HFFc6 (cell line): ENCODE measurements around the gene ZNF341. TPM values are rescaled to one million over a fixed set of nuclear protein-coding genes. Genes with fewer than 3 reads are reported as not detected.

Experiments used
- DNase-seq: peaks from one replicate; pipeline ENCODE4 v3.0.0-alpha.2; 2018
- H3K27ac Mint-ChIP-seq: 2 replicates; pipeline ENCODE4 v1.8.0; 2020; ENCODE audit warnings: mild to moderate bottlenecking, mixed read lengths
- H3K27me3 Mint-ChIP-seq: 2 replicates; pipeline ENCODE4 v1.8.0; 2021; ENCODE audit warnings: mild to moderate bottlenecking, moderate library complexity, mixed read lengths; ENCODE audit not compliant: insufficient read depth
- H3K36me3 Mint-ChIP-seq: 2 replicates; pipeline ENCODE4 v1.8.0; 2021; ENCODE audit warnings: low read depth, mixed read lengths
- H3K4me1 Mint-ChIP-seq: 2 replicates; pipeline ENCODE4 v1.8.0; 2020; ENCODE audit warnings: low read depth, mixed read lengths
- H3K4me3 Mint-ChIP-seq: 2 replicates; pipeline ENCODE4 v1.8.0; 2020; ENCODE audit warnings: mild to moderate bottlenecking, moderate library complexity, mixed read lengths
- H3K9me3 Mint-ChIP-seq: 2 replicates; pipeline ENCODE4 v1.8.0; 2020; ENCODE audit warnings: mild to moderate bottlenecking, mixed read lengths
- total RNA-seq, 6 experiments: library from RNA; stranded (reverse); fragmentation: NEBNext Ultra II Directional; extraction: Animal tissue kit (Norgen Biotek cat#: 25700); gene quantifications; 2 replicates in 1 of 6; 3 replicates in 5 of 6; pipeline ENCODE4 v1.2.3, GENCODE V29; 2021
- TF ChIP-seq, protein P1 (sequence below): fragments of 200-600 bp; sonication (generic); IDR thresholded peaks from 2 replicates; pipeline ENCODE4 v1.5.0; 2021; ENCODE audit warnings: antibody characterized with exemption, mild to moderate bottlenecking

The ZNF341 gene
- total RNA-seq, 6 experiments from 2014 or later = 3.2 to 4.1 (median 3.6) TPM

DNA sequence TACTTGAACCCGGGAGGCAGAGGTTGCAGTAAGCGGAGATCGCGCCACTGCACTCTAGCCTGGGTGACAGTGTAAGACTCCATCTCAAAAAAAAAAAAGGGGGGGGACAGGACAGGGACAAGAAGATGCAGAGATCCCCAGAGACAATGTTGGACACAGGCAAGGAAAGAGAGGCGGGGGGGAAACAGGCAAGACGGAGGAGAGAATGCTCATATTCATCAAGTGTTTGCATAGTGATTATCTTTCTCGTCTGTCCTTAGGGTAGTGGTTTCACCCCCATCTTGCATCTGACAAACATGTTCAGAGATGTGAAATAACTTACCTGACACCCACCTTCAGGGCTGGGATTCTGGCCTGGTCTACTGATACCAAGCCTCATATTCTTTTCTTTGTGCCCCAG is 108.4 kb downstream of the ZNF341 start:
- no peak for DNase-seq
- TF ChIP-seq, protein P1, sequence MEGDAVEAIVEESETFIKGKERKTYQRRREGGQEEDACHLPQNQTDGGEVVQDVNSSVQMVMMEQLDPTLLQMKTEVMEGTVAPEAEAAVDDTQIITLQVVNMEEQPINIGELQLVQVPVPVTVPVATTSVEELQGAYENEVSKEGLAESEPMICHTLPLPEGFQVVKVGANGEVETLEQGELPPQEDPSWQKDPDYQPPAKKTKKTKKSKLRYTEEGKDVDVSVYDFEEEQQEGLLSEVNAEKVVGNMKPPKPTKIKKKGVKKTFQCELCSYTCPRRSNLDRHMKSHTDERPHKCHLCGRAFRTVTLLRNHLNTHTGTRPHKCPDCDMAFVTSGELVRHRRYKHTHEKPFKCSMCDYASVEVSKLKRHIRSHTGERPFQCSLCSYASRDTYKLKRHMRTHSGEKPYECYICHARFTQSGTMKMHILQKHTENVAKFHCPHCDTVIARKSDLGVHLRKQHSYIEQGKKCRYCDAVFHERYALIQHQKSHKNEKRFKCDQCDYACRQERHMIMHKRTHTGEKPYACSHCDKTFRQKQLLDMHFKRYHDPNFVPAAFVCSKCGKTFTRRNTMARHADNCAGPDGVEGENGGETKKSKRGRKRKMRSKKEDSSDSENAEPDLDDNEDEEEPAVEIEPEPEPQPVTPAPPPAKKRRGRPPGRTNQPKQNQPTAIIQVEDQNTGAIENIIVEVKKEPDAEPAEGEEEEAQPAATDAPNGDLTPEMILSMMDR = no peak
- Mint-ChIP-seq H3K27ac (no peak overlapping the region), H3K4me1 (peaks cover 60% of the 10 kb centered on the region), H3K36me3 (peaks cover 6% of the 10 kb centered on the region; the same call in 1 of the 2 replicates), H3K4me3 (no peak overlapping the region), H3K27me3 (no peaks in the 10 kb centered on the region; the same call in 1 of the 2 replicates), H3K9me3 (no peaks in the 10 kb centered on the region)

DNA sequence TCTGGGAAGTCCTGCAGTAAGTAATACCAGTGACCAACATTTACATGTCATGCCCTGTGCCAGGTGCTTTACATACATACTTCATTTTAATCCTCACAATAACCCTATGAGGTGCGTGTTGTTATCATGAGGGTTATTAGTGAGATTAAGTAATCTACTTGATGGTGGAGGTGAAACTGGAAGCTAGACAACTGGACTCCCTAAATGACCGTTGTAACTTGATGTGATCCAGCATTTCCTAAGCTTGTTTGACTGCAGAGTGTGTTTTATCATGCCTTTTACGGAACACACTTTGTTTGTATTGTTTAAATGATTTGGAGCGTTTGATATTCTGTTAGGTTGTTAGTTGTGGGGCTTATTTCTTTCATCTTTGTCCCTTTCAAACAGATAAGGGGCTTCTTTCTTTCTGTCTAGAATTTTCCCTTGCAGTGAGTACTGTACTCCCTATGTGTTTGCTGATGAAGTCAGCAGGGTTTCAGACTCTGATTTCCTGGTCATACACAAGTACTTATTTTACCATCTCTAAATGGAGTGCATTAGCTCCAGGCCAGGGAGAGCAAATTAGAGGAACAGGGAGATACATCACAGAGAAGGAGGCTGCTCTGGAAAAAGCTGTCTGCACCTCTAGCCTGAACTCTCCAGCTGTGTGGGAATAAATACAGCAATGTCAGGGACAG is 109.1 kb downstream of the ZNF341 start:
- TF ChIP-seq, protein P1 = no peak
- no peaks in the 10 kb centered on the region; the same call in 1 of the 2 replicates for H3K27me3 Mint-ChIP-seq
- DNase-seq = no peak
- H3K9me3 Mint-ChIP-seq = no peaks in the 10 kb centered on the region
- no peaks in the 10 kb centered on the region for H3K36me3 Mint-ChIP-seq
- no peak overlapping the region for H3K4me3 Mint-ChIP-seq
- H3K4me1 Mint-ChIP-seq = peaks cover 59% of the 10 kb centered on the region
- H3K27ac Mint-ChIP-seq = no peak overlapping the region

DNA sequence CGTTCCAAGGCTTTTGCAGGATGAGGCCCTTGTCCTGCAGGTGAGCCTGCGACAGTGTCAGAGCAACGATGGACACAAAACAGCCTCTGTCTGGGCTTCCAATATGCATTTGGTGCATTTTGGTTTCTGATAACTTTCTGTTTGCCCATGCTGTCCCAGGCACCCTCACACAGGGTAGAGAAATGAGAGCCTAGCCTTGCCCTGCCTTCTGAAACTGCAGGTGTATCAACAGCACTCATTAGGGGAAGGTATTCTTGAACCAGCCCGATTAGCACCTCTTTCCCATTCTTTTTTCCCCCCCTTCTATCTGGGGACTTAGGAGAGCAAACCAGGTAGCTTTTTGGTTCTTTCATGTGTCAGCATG is 109.6 kb downstream of the ZNF341 start:
- TF ChIP-seq, protein P1 = no peak
- Mint-ChIP-seq H3K4me3 (no peak overlapping the region), H3K4me1 (peaks cover 61% of the 10 kb centered on the region), H3K36me3 (no peaks in the 10 kb centered on the region), H3K27me3 (no peaks in the 10 kb centered on the region; the same call in 1 of the 2 replicates), H3K9me3 (no peaks in the 10 kb centered on the region), H3K27ac (no peak overlapping the region)
- no peak for DNase-seq

Other genes with a start within 250 kb of the ZNF341 start
- 1 to 10 TPM; 7.0 to 9.1 (median 8.0) TPM for gene CBFA2T2, start 241.9 kb upstream of the ZNF341 start, total RNA-seq
- under 1 TPM in 5 of 6 experiments, not detected in 1; 0.10 to 0.31 (median 0.23) TPM for gene C20orf144, start 69.7 kb upstream of the ZNF341 start, total RNA-seq
- gene ACTL10, start 65.1 kb upstream of the ZNF341 start, total RNA-seq = 1 to 10 TPM; 1.6 to 2.3 (median 1.8) TPM
- 10 to 100 TPM; 24.9 to 30.0 (median 27.0) TPM for gene NECAB3, start 57.6 kb upstream of the ZNF341 start, total RNA-seq
- gene E2F1, start 45.6 kb upstream of the ZNF341 start, total RNA-seq = 10 to 100 TPM; 11.3 to 21.7 (median 20.2) TPM
- 10 to 100 TPM in 4 of 6 experiments, 1 to 10 TPM in 2; 8.3 to 14.4 (median 11.4) TPM for gene PXMP4, start 11.7 kb upstream of the ZNF341 start, total RNA-seq
- 10 to 100 TPM; 81.2 to 94.2 (median 86.1) TPM for gene CHMP4B, start 79.4 kb downstream of the ZNF341 start, total RNA-seq